Loucy (cell line): ENCODE results near the gene BTBD16.

Experiments used
- H2AFZ ChIP-seq: fragments of 200-600 bp; sonication (generic); 2 replicates; pipeline ENCODE4 v1.6.0; 2016; ENCODE audit warnings: antibody characterized with exemption, mild to moderate bottlenecking, low read length, moderate library complexity
- H3F3A ChIP-seq: fragments of 200-600 bp; 2 replicates; pipeline ENCODE4 v1.6.0; 2016; ENCODE audit warnings: antibody characterized with exemption, low read depth, mild to moderate bottlenecking
- H3K27me3 ChIP-seq: fragments of 200-600 bp; sonication (generic); 2 replicates; pipeline ENCODE4 v1.6.1; 2014; ENCODE audit warnings: low read length, mild to moderate bottlenecking; ENCODE audit not compliant: insufficient read depth, poor library complexity, severe bottlenecking
- H3K36me3 ChIP-seq: fragments of 200-600 bp; sonication (generic); 2 replicates; pipeline ENCODE4 v1.6.1; 2016; ENCODE audit warnings: low read length; ENCODE audit not compliant: insufficient read depth
- H3K4me1 ChIP-seq: fragments of 200-600 bp; sonication (generic); 2 replicates; pipeline ENCODE4 v1.5.1; 2014; ENCODE audit warnings: low read length, mild to moderate bottlenecking; ENCODE audit not compliant: insufficient read depth, poor library complexity, severe bottlenecking
- H3K4me2 ChIP-seq: fragments of 200-600 bp; sonication (generic); 2 replicates; pipeline ENCODE4 v1.6.0; 2014; ENCODE audit warnings: antibody characterized with exemption, low read length, low read depth, mild to moderate bottlenecking; ENCODE audit not compliant: poor library complexity, severe bottlenecking
- H3K4me3 ChIP-seq: fragments of 200-600 bp; sonication (generic); 2 replicates; pipeline ENCODE4 v1.5.1; 2014; ENCODE audit warnings: low read length, mild to moderate bottlenecking, mixed read lengths; ENCODE audit not compliant: poor library complexity, severe bottlenecking
- H3K79me2 ChIP-seq: fragments of 200-600 bp; sonication (generic); 2 replicates; pipeline ENCODE4 v1.6.1; 2014; ENCODE audit warnings: low read length; ENCODE audit not compliant: insufficient read depth
- H3K9ac ChIP-seq: fragments of 200-600 bp; sonication (generic); 2 replicates; pipeline ENCODE4 v1.6.0; 2014; ENCODE audit warnings: mild to moderate bottlenecking, low read depth, low read length, moderate library complexity; ENCODE audit not compliant: poor library complexity, severe bottlenecking
- H3K9me2 ChIP-seq: fragments of 200-600 bp; sonication (generic); replicated peaks from 2 replicates; pipeline ENCODE4 v1.6.1; 2016; ENCODE audit warnings: low read depth, low read length, mixed read lengths
- H3K9me3 ChIP-seq: fragments of 200-600 bp; sonication (generic); 2 replicates; pipeline ENCODE4 v1.6.1; 2014; ENCODE audit warnings: mild to moderate bottlenecking, antibody characterized with exemption, low read length, low read depth; ENCODE audit not compliant: insufficient read depth
- H4K20me1 ChIP-seq: fragments of 200-600 bp; sonication (generic); 2 replicates; pipeline ENCODE4 v1.6.0; 2014; ENCODE audit warnings: antibody characterized with exemption, low read length, mild to moderate bottlenecking; ENCODE audit not compliant: insufficient read depth, poor library complexity, severe bottlenecking
- EZH2phosphoT487 ChIP-seq: fragments of 200-600 bp; IDR thresholded peaks from 2 replicates; pipeline ENCODE4 v1.6.1; 2018; ENCODE audit warnings: antibody characterized with exemption, mild to moderate bottlenecking, moderate library complexity, borderline replicate concordance
- TF ChIP-seq, protein P1 (sequence below): fragments of 200-600 bp; sonication (generic); conservative IDR thresholded peaks from 2 replicates; pipeline ENCODE4 v1.5.1; 2014; ENCODE audit warnings: mild to moderate bottlenecking, antibody characterized with exemption, low read length

BTBD16 gene

DNA sequence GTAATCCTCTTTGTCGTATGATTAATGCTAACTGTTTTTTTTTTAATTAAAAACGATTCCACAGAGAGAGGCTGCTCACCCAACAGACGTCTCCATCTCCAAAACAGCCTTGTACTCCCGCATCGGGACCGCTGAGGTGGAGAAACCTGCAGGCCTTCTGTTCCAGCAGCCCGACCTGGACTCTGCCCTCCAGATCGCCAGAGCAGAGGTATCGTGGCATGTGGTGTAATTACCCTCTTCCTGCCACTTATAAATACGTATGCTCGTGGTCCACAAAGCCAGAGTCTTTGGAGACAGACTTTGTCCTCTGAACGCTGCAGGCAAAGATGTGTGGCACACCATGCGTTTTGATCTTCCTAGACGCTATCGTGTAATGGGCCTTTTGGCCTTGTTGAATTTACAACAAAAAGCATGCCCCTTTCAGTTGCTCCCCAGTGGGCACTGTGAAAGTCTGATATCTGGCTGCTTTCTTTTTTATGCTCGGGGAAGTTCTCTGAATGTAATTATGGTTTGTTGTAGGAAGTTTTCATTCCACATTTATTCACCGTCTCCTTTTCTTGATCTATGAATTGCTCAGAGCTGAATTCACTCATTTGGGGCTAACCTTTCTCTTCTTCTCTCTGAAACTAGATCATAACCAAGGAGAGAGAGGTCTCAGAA lies 33.6 kb upstream of the BTBD16 start:
- TF ChIP-seq EZH2phosphoT487, result no peak
- TF ChIP-seq, protein P1, sequence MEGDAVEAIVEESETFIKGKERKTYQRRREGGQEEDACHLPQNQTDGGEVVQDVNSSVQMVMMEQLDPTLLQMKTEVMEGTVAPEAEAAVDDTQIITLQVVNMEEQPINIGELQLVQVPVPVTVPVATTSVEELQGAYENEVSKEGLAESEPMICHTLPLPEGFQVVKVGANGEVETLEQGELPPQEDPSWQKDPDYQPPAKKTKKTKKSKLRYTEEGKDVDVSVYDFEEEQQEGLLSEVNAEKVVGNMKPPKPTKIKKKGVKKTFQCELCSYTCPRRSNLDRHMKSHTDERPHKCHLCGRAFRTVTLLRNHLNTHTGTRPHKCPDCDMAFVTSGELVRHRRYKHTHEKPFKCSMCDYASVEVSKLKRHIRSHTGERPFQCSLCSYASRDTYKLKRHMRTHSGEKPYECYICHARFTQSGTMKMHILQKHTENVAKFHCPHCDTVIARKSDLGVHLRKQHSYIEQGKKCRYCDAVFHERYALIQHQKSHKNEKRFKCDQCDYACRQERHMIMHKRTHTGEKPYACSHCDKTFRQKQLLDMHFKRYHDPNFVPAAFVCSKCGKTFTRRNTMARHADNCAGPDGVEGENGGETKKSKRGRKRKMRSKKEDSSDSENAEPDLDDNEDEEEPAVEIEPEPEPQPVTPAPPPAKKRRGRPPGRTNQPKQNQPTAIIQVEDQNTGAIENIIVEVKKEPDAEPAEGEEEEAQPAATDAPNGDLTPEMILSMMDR, result no peak
- no peak overlapping the region for H3K4me2 ChIP-seq
- H3F3A ChIP-seq, result no peaks in the 10 kb centered on the region
- no peaks in the 10 kb centered on the region for H3K36me3 ChIP-seq
- no peaks in the 10 kb centered on the region for H3K79me2 ChIP-seq
- H2AFZ ChIP-seq, result no peak overlapping the region
- no peaks in the 10 kb centered on the region for H3K9me2 ChIP-seq
- H3K27me3 ChIP-seq, result no peaks in the 10 kb centered on the region
- H3K9me3 ChIP-seq, result no peaks in the 10 kb centered on the region; the same call in 1 of the 2 replicates
- H3K4me1 ChIP-seq, result no peaks in the 10 kb centered on the region
- no peak overlapping the region for H3K4me3 ChIP-seq
- no peak overlapping the region for H3K9ac ChIP-seq
- no peaks in the 10 kb centered on the region for H4K20me1 ChIP-seq

DNA sequence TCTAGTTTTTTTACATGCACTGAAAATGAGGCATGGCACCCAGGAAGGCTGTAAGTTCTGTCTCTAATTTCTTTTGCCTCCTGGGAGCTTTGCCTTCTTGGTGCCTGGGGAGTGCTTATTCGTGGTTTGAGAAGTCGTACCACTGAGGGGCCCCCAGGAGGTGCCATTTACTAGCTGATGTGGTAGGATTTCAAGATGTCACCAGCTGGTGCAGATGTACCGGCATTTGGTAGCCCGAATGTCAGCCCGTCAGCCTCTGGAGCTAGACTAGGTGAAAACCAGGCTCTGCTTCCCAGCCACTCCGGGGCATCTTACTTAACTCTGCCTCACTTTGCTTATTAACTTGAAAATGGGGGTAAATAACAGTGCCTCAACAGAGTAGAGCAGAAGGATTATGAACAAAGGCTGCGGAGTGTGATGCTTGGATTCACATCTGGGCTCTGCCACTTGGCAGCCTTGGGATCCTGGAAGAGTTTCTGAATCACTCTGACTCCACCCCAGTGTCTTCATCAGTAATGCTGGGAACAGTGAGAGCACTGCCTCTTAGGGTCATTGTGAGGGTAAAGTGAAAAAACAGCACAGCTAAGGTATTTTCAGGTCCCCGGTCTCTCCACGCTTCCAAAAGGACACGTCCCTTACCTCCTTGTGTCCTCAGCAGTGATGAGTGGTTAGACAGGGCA lies 31.4 kb upstream of the BTBD16 start:
- no peak for TF ChIP-seq EZH2phosphoT487
- TF ChIP-seq, protein P1, result no peak

DNA sequence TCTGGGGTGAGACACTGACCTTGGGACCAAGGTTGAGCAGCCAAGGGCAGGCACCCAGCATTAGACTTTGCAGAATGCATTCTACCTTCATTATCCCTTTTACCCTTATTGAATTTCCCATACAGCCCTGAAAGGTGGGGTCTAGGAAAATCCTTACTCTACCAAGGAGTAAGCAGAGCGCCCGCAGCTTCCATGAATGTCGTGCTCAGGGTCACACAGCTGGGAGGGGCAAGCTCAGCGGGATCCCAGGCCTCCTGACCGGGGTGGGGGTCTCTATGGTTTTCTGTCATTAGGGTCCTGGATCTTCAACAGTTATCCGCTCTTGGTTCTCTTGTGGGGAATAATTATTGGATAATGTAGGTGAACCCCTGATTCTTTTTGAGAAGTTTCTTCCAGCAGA lies 30.7 kb upstream of the BTBD16 start:
- no peaks in the 10 kb centered on the region for H3K79me2 ChIP-seq
- no peak overlapping the region for H3K9ac ChIP-seq
- H4K20me1 ChIP-seq, result no peaks in the 10 kb centered on the region
- H3K4me2 ChIP-seq, result no peak overlapping the region
- no peaks in the 10 kb centered on the region; the same call in 1 of the 2 replicates for H3K9me3 ChIP-seq
- no peak overlapping the region for H2AFZ ChIP-seq
- H3K27me3 ChIP-seq, result no peaks in the 10 kb centered on the region
- no peaks in the 10 kb centered on the region for H3K9me2 ChIP-seq
- no peaks in the 10 kb centered on the region for H3K36me3 ChIP-seq
- no peaks in the 10 kb centered on the region for H3K4me1 ChIP-seq
- no peak overlapping the region for H3K4me3 ChIP-seq
- no peak for TF ChIP-seq EZH2phosphoT487
- TF ChIP-seq, protein P1, result no peak
- H3F3A ChIP-seq, result no peaks in the 10 kb centered on the region

More for the DNA sequence above, 31.4 kb upstream of the BTBD16 start:
- H4K20me1 ChIP-seq, result no peaks in the 10 kb centered on the region
- no peaks in the 10 kb centered on the region for H3K27me3 ChIP-seq
- no peaks in the 10 kb centered on the region; the same call in 1 of the 2 replicates for H3K9me3 ChIP-seq
- H3K4me1 ChIP-seq, result no peaks in the 10 kb centered on the region
- no peak overlapping the region for H3K4me3 ChIP-seq
- no peaks in the 10 kb centered on the region for H3K36me3 ChIP-seq
- no peaks in the 10 kb centered on the region for H3K79me2 ChIP-seq
- H3K9ac ChIP-seq, result no peak overlapping the region
- H3K9me2 ChIP-seq, result no peaks in the 10 kb centered on the region
- no peaks in the 10 kb centered on the region for H3F3A ChIP-seq
- no peak overlapping the region for H3K4me2 ChIP-seq
- H2AFZ ChIP-seq, result no peak overlapping the region
